Progenitor cell of endocrine pancreas (in vitro differentiated cells): ENCODE data around the gene SLC39A11. TPM values are rescaled to one million over a fixed set of nuclear protein-coding genes. Genes with fewer than 3 reads are reported as not detected.

Experiments
- DNase-seq: peaks from one replicate; pipeline ENCODE4 v3.0.0; 2021; ENCODE audit warnings: low spot score; ENCODE audit not compliant: unreplicated experiment
- H3K27ac Mint-ChIP-seq: 2 replicates; pipeline ENCODE4 v1.8.0; 2021; ENCODE audit warnings: mild to moderate bottlenecking, moderate library complexity, mixed read lengths
- H3K27me3 Mint-ChIP-seq: 2 replicates; pipeline ENCODE4 v1.8.0; 2021; ENCODE audit warnings: mixed read lengths
- H3K36me3 Mint-ChIP-seq: 2 replicates; pipeline ENCODE4 v1.8.0; 2022; ENCODE audit warnings: mixed read lengths; ENCODE audit not compliant: insufficient read depth
- H3K4me1 Mint-ChIP-seq: 2 replicates; pipeline ENCODE4 v1.8.0; 2021; ENCODE audit warnings: low read depth, mixed read lengths
- H3K4me3 Mint-ChIP-seq: 2 replicates; pipeline ENCODE4 v1.8.0; 2021; ENCODE audit warnings: low read depth, mild to moderate bottlenecking, moderate library complexity, mixed read lengths
- H3K9me3 Mint-ChIP-seq: 2 replicates; pipeline ENCODE4 v1.8.0; 2021; ENCODE audit warnings: low read depth, mixed read lengths
- CTCF ChIP-seq: fragments of 200-600 bp; sonication (generic); IDR thresholded peaks from one replicate; pipeline ENCODE4 v1.5.0; 2021; ENCODE audit warnings: antibody characterized with exemption, mild to moderate bottlenecking; ENCODE audit not compliant: unreplicated experiment
- total RNA-seq: library from RNA; stranded (reverse); gene quantifications from 2 replicates; pipeline ENCODE4 v1.2.1, GENCODE V29; 2021

Gene SLC39A11
- total RNA-seq, 1 donor from 2014 or later: 20.5 TPM

GRCh38 chr17:72926171-72926570 lies 166.3 kb downstream of the SLC39A11 start:
- DNase-seq: no peak
- TF ChIP-seq CTCF: no peak
- no peaks in the 10 kb centered on the region for H3K9me3 Mint-ChIP-seq
- H3K4me3 Mint-ChIP-seq: no peak overlapping the region
- H3K4me1 Mint-ChIP-seq: peaks cover 14% of the 10 kb centered on the region
- no peaks in the 10 kb centered on the region for H3K36me3 Mint-ChIP-seq
- no peak overlapping the region for H3K27ac Mint-ChIP-seq
- peaks cover 47% of the 10 kb centered on the region for H3K27me3 Mint-ChIP-seq

- no peak for DNase-seq
- TF ChIP-seq CTCF: no peak
- H3K27me3 Mint-ChIP-seq: peaks cover 43% of the 10 kb centered on the region
- H3K4me1 Mint-ChIP-seq: peaks cover 14% of the 10 kb centered on the region
- H3K36me3 Mint-ChIP-seq: no peaks in the 10 kb centered on the region
- no peak overlapping the region for H3K27ac Mint-ChIP-seq
- H3K9me3 Mint-ChIP-seq: no peaks in the 10 kb centered on the region
- no peak overlapping the region for H3K4me3 Mint-ChIP-seq
Measured at GRCh38 chr17:72924196-72924595, 168.3 kb downstream of the SLC39A11 start.

GRCh38 chr17:72922219-72922618 lies 170.3 kb downstream of the SLC39A11 start:
- no peak overlapping the region for H3K4me3 Mint-ChIP-seq
- H3K4me1 Mint-ChIP-seq: peaks cover 6% of the 10 kb centered on the region
- H3K27me3 Mint-ChIP-seq: peaks cover 40% of the 10 kb centered on the region
- DNase-seq: no peak
- H3K27ac Mint-ChIP-seq: no peak overlapping the region
- peaks cover 2% of the 10 kb centered on the region for H3K36me3 Mint-ChIP-seq
- H3K9me3 Mint-ChIP-seq: peaks cover under 1% of the 10 kb centered on the region
- TF ChIP-seq CTCF: no peak

GRCh38 chr17:72921347-72922054 lies 171.0 kb downstream of the SLC39A11 start:
- H3K27me3 Mint-ChIP-seq: peaks cover 39% of the 10 kb centered on the region
- H3K36me3 Mint-ChIP-seq: peaks cover 2% of the 10 kb centered on the region
- H3K4me3 Mint-ChIP-seq: no peak overlapping the region
- H3K27ac Mint-ChIP-seq: no peak overlapping the region
- H3K4me1 Mint-ChIP-seq: peaks cover 6% of the 10 kb centered on the region
- no peak for DNase-seq
- no peak for TF ChIP-seq CTCF
- peaks cover 3% of the 10 kb centered on the region for H3K9me3 Mint-ChIP-seq

GRCh38 chr17:72920513-72920912 lies 172.0 kb downstream of the SLC39A11 start:
- peaks cover 6% of the 10 kb centered on the region for H3K4me1 Mint-ChIP-seq
- H3K4me3 Mint-ChIP-seq: no peak overlapping the region
- no peak overlapping the region for H3K27ac Mint-ChIP-seq
- TF ChIP-seq CTCF: no peak
- peaks cover 3% of the 10 kb centered on the region for H3K9me3 Mint-ChIP-seq
- peaks cover 2% of the 10 kb centered on the region for H3K36me3 Mint-ChIP-seq
- peaks cover 41% of the 10 kb centered on the region for H3K27me3 Mint-ChIP-seq
- DNase-seq: no peak
